DOHH2 (cell line): ENCODE measurements around the gene SIPA1.

Source experiments
- H3F3A ChIP-seq: fragments of 200-600 bp; sonication (generic), shearing (Covaris generic); 2 replicates; pipeline ENCODE4 v1.6.0; 2016; ENCODE audit warnings: antibody characterized with exemption, mild to moderate bottlenecking; ENCODE audit not compliant: control insufficient read depth, insufficient read depth
- H3K27ac ChIP-seq: fragments of 200-600 bp; sonication (generic); 2 replicates; pipeline ENCODE4 v1.5.1; 2014; ENCODE audit warnings: low read depth, mild to moderate bottlenecking, low read length, moderate library complexity
- H3K27me3 ChIP-seq: fragments of 200-600 bp; sonication (generic); 2 replicates; pipeline ENCODE4 v1.6.1; 2014; ENCODE audit warnings: mild to moderate bottlenecking, low read length, mixed read lengths; ENCODE audit not compliant: control insufficient read depth
- H3K36me3 ChIP-seq: fragments of 200-600 bp; sonication (generic); 2 replicates; pipeline ENCODE4 v1.6.1; 2014; ENCODE audit warnings: mild to moderate bottlenecking, low read length, moderate library complexity, mixed read lengths; ENCODE audit not compliant: control insufficient read depth
- H3K4me1 ChIP-seq: fragments of 200-600 bp; sonication (generic); 2 replicates; pipeline ENCODE4 v1.6.1; 2014; ENCODE audit warnings: mild to moderate bottlenecking, low read length, mixed read lengths; ENCODE audit not compliant: control insufficient read depth
- H3K4me2 ChIP-seq: fragments of 200-600 bp; sonication (generic); 2 replicates; pipeline ENCODE4 v1.6.0; 2014; ENCODE audit warnings: mild to moderate bottlenecking, low read length, moderate library complexity
- H3K4me3 ChIP-seq: fragments of 200-600 bp; sonication (generic); 2 replicates; pipeline ENCODE4 v1.5.1; 2014; ENCODE audit warnings: mild to moderate bottlenecking, low read length, mixed read lengths
- H3K79me2 ChIP-seq: fragments of 200-600 bp; sonication (generic); 2 replicates; pipeline ENCODE4 v1.6.1; 2014; ENCODE audit warnings: mild to moderate bottlenecking, low read length, mixed read lengths; ENCODE audit not compliant: control insufficient read depth
- H3K9me2 ChIP-seq: fragments of 200-600 bp; sonication (generic); replicated peaks from 2 replicates; pipeline ENCODE4 v1.6.1; 2014; ENCODE audit warnings: mild to moderate bottlenecking, low read length, mixed read lengths; ENCODE audit not compliant: control insufficient read depth
- H3K9me3 ChIP-seq: fragments of 200-600 bp; sonication (generic); 2 replicates; pipeline ENCODE4 v1.6.1; 2014; ENCODE audit warnings: antibody characterized with exemption, low read length, mixed read lengths; ENCODE audit not compliant: control insufficient read depth, insufficient read depth
- H4K20me1 ChIP-seq: fragments of 200-600 bp; sonication (generic); 2 replicates; pipeline ENCODE4 v1.6.0; 2014; ENCODE audit warnings: low read depth, mild to moderate bottlenecking, antibody characterized with exemption, low read length, moderate library complexity; ENCODE audit not compliant: control insufficient read depth, insufficient read depth
- CTCF ChIP-seq: fragments of 200-600 bp; sonication (generic); IDR thresholded peaks from one replicate; pipeline ENCODE4 v1.5.1; 2014; ENCODE audit warnings: antibody characterized with exemption, mild to moderate bottlenecking, low read depth, low read length; ENCODE audit not compliant: poor library complexity, severe bottlenecking
- EZH2phosphoT487 ChIP-seq: fragments of 200-600 bp; sonication (generic); IDR thresholded peaks from 2 replicates; pipeline ENCODE4 v1.6.1; 2017; ENCODE audit warnings: borderline replicate concordance, mild to moderate bottlenecking, antibody characterized with exemption, low read length, moderate library complexity, mixed read lengths

SIPA1 gene

GRCh38 chr11:65612691-65613090, 25.2 kb upstream of the SIPA1 start:
- H3K4me2 ChIP-seq: peak overlapping the region; percentile 91
- H3K9me2 ChIP-seq: no peaks in the 10 kb centered on the region
- peaks cover 71% of the 10 kb centered on the region for H3K79me2 ChIP-seq
- H3K27me3 ChIP-seq: no peaks in the 10 kb centered on the region
- peaks cover 14% of the 10 kb centered on the region; the same call in 1 of the 2 replicates for H4K20me1 ChIP-seq
- TF ChIP-seq CTCF: no peak
- peaks cover 44% of the 10 kb centered on the region for H3K4me1 ChIP-seq
- no peaks in the 10 kb centered on the region for H3K9me3 ChIP-seq
- no peaks in the 10 kb centered on the region; the same call in 1 of the 2 replicates for H3F3A ChIP-seq
- peaks cover 53% of the 10 kb centered on the region for H3K36me3 ChIP-seq
- no peak overlapping the region for H3K27ac ChIP-seq
- H3K4me3 ChIP-seq: peak overlapping the region; percentile 78

- H3K9me2 ChIP-seq: no peaks in the 10 kb centered on the region
- peak overlapping the region; percentile 78 for H3K27ac ChIP-seq
- no peaks in the 10 kb centered on the region; the same call in 1 of the 2 replicates for H3F3A ChIP-seq
- H3K27me3 ChIP-seq: no peaks in the 10 kb centered on the region
- peaks cover 14% of the 10 kb centered on the region; the same call in 1 of the 2 replicates for H4K20me1 ChIP-seq
- H3K4me2 ChIP-seq: peak overlapping the region; percentile 91
- peaks cover 53% of the 10 kb centered on the region for H3K36me3 ChIP-seq
- H3K4me3 ChIP-seq: peak overlapping the region; percentile 78
- H3K9me3 ChIP-seq: no peaks in the 10 kb centered on the region
- peaks cover 48% of the 10 kb centered on the region for H3K4me1 ChIP-seq
- peaks cover 78% of the 10 kb centered on the region for H3K79me2 ChIP-seq
- no peak for TF ChIP-seq CTCF
- TF ChIP-seq EZH2phosphoT487: no peak
Observed at GRCh38 chr11:65613091-65613928, 24.6 kb upstream of the SIPA1 start.

GRCh38 chr11:65615229-65615949, 22.5 kb upstream of the SIPA1 start, which contains the start of gene PCNX3:
Gene PCNX3 (plus strand): TSS chr11:65615776. CDS start chr11:65616312, 536 bp downstream.
- peaks cover 54% of the 10 kb centered on the region for H3K4me1 ChIP-seq
- H3K36me3 ChIP-seq: peaks cover 63% of the 10 kb centered on the region
- H3K9me3 ChIP-seq: no peaks in the 10 kb centered on the region
- peak within 1 kb of the TSS; percentile 93 for H3K4me2 ChIP-seq
- H3K9me2 ChIP-seq: no peaks in the 10 kb centered on the region
- peaks cover 14% of the 10 kb centered on the region; the same call in 1 of the 2 replicates for H4K20me1 ChIP-seq
- H3K27ac ChIP-seq: peak within 1 kb of the TSS; percentile 78
- no peaks in the 10 kb centered on the region for H3K27me3 ChIP-seq
- peak within 1 kb of the TSS; percentile 78 for H3K4me3 ChIP-seq
- H3F3A ChIP-seq: no peaks in the 10 kb centered on the region; the same call in 1 of the 2 replicates
- TF ChIP-seq CTCF (no peak), EZH2phosphoT487 (no peak)
- peaks cover 83% of the 10 kb centered on the region for H3K79me2 ChIP-seq
